GM23248 (cell line): ENCODE data around the gene SMIM38.

Experiments
- EZH2 ChIP-seq: fragments of 200-600 bp; sonication (generic); IDR thresholded peaks from 2 replicates; pipeline ENCODE4 v1.6.1; 2018; ENCODE audit warnings: antibody characterized with exemption, mild to moderate bottlenecking; ENCODE audit not compliant: insufficient read depth, poor library complexity, severe bottlenecking
- EZH2phosphoT487 ChIP-seq: fragments of 200-600 bp; sonication (generic); IDR thresholded peaks from 2 replicates; pipeline ENCODE4 v1.6.1; 2018; ENCODE audit warnings: antibody characterized with exemption, moderate library complexity, mild to moderate bottlenecking, low read depth; ENCODE audit not compliant: insufficient read depth

DNA sequence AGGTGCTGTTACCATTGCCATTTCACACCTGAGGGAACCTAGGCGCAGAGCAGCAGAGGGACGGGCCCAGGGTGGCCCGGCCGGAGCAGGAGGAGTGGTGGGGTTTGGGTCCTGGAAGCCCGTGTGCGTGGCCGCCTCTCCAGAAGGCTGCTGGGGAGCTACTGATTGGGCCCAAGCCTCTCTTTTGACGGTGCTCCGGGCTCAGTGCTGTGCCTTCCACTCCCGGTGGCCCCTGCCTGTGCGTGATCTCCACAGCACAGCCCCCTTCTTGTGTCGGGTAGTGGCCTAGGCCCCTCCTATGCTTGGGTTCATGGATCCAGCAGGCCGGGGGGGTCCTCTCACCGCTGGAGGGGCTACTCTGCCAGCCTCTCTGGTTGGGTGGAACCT, 41.0 kb downstream of the SMIM38 start:
- TF ChIP-seq EZH2phosphoT487 (no peak), EZH2 (no peak)
